ELR (cell line): Measurements from ENCODE around the gene LTB.
A peak's percentile ranks its signal among the peaks of the same experiment; 100 is the strongest.

Experiments used
- DNase-seq: peaks from one replicate; pipeline ENCODE4 v3.0.0-alpha.2; 2015; ENCODE audit warnings: low read depth

LTB gene

GRCh38 chr6:31547727-31548543 is 34.3 kb downstream of the LTB start:
- DNase-seq = no peak

GRCh38 chr6:31546958-31547726 is 35.1 kb downstream of the LTB start, which contains the start of gene NFKBIL1:
TSS of gene NFKBIL1 (plus strand) at chr6:31547608. CDS start at chr6:31547695, 87 bp downstream.
- DNase-seq = peak; percentile 99

- peak; percentile 93 for DNase-seq
Measured at GRCh38 chr6:31546339-31546957, 35.8 kb downstream of the LTB start, which contains the start of gene ATP6V1G2. TSS of gene ATP6V1G2 (minus strand) at chr6:31546608. CDS start at chr6:31546559, 49 bp downstream.

- no peak for DNase-seq
Measured at GRCh38 chr6:31545291-31545690, 36.9 kb downstream of the LTB start.

GRCh38 chr6:31544676-31545075 is 37.5 kb downstream of the LTB start:
- DNase-seq = no peak

- no peak for DNase-seq
Measured at GRCh38 chr6:31543639-31544038, 38.6 kb downstream of the LTB start.

GRCh38 chr6:31541658-31542521 is 40.3 kb downstream of the LTB start, which contains the start of gene DDX39B:
TSS of gene DDX39B (minus strand) at chr6:31542003. CDS start at chr6:31540532, 1,471 bp downstream.
- DNase-seq = peak; percentile 99

GRCh38 chr6:31541059-31541657 is 41.1 kb downstream of the LTB start:
- DNase-seq = peak; percentile 74

GRCh38 chr6:31540640-31541039 is 41.6 kb downstream of the LTB start:
- DNase-seq = no peak

- no peak for DNase-seq
Measured at GRCh38 chr6:31538805-31539400, 43.3 kb downstream of the LTB start.

GRCh38 chr6:31535538-31536324 is 46.5 kb downstream of the LTB start:
- no peak for DNase-seq

- DNase-seq = no peak
Measured at GRCh38 chr6:31534521-31535040, 47.6 kb downstream of the LTB start.

GRCh38 chr6:31534011-31534410 is 48.2 kb downstream of the LTB start:
- no peak for DNase-seq

GRCh38 chr6:31533455-31533841 is 48.8 kb downstream of the LTB start:
- no peak for DNase-seq

- no peak for DNase-seq
Measured at GRCh38 chr6:31532644-31533454, 49.4 kb downstream of the LTB start.

GRCh38 chr6:31531771-31532643 is 50.2 kb downstream of the LTB start:
- DNase-seq = no peak

- DNase-seq = no peak
Measured at GRCh38 chr6:31531162-31531561, 51.1 kb downstream of the LTB start.

GRCh38 chr6:31530659-31531058 is 51.6 kb downstream of the LTB start:
- DNase-seq = no peak
